K562 (cell line): ENCODE results near the gene CLDN5. TPM values are rescaled to one million over a fixed set of nuclear protein-coding genes. Genes with fewer than 3 reads are reported as not detected.

Experiments used
- ASH1L ChIP-seq: fragments of 450-650 bp; IDR thresholded peaks from 2 replicates; pipeline ENCODE4 v1.6.1; 2018; ENCODE audit warnings: borderline replicate concordance, mild to moderate bottlenecking, low read depth; ENCODE audit not compliant: partially characterized antibody
- CC2D1A ChIP-seq: fragments of 450-650 bp; IDR thresholded peaks from 2 replicates; pipeline ENCODE4 v1.6.1; 2017; ENCODE audit warnings: mild to moderate bottlenecking
- MCM2 ChIP-seq: fragments of 450-650 bp; IDR thresholded peaks from 2 replicates; pipeline ENCODE4 v1.6.1; 2017; ENCODE audit warnings: low read depth, mild to moderate bottlenecking
- NR2F6 ChIP-seq: fragments of 450-650 bp; formaldehyde crosslinking; IDR thresholded peaks from 2 replicates; pipeline ENCODE4 v1.4.0; 2020; ENCODE audit warnings: mild to moderate bottlenecking
- SIN3B ChIP-seq: fragments of 450-650 bp; IDR thresholded peaks from 2 replicates; pipeline ENCODE4 v1.6.1; 2017; ENCODE audit warnings: low read depth, mild to moderate bottlenecking, moderate library complexity
- SIX5 ChIP-seq, 2 experiments: IDR thresholded peaks; 2 replicates each; pipeline ENCODE4 v1.6.1; 2011; ENCODE audit warnings: low read length in 2 of 2, borderline replicate concordance in 1 of 2, low read depth in 1 of 2, mild to moderate bottlenecking in 1 of 2, moderate library complexity in 1 of 2; ENCODE audit not compliant: insufficient read depth in 1 of 2
- SMARCA4 ChIP-seq: fragments of 450-650 bp; IDR thresholded peaks from 2 replicates; pipeline ENCODE4 v1.6.1; 2016
- ZNF134 ChIP-seq: fragments of 250-450 bp; sonication (Bioruptor Pico); conservative IDR thresholded peaks from 2 replicates; pipeline ENCODE4 v1.4.0; 2020
- ZNF165 ChIP-seq: fragments of 250-450 bp; sonication (Bioruptor Pico); IDR thresholded peaks from 2 replicates; pipeline ENCODE4 v1.4.0; 2020; ENCODE audit warnings: borderline replicate concordance
- ZNF778 ChIP-seq: fragments of 450-650 bp; formaldehyde crosslinking; IDR thresholded peaks from 2 replicates; pipeline ENCODE4 v1.4.0; 2020; ENCODE audit warnings: mild to moderate bottlenecking, moderate library complexity
- polyA plus RNA-seq, 8 experiments: library from polyadenylated mRNA; depleted of rRNA in 4 of 8; stranded (reverse) in 5 of 8; unstranded in 3 of 8; fragments of >200 nt; fragmentation: Nextera tagmentation in 2 of 8; fragmentation: Illumina TruSeq in 1 of 8; extraction: Ambion mirVana in 2 of 8; extraction: Trizol in 1 of 8; gene quantifications; 2 replicates each; pipeline versions ENCODE4 v1.2.1 to v1.2.3, GENCODE V29; 2011 to 2014; ENCODE audit warnings: inconsistent platforms in 1 of 8, missing spikeins in 1 of 8
- total RNA-seq, 7 experiments: library from RNA; depleted of rRNA in 6 of 7; stranded (reverse); fragments of >200 nt in 6 of 7; fragmentation: Illumina TruSeq in 2 of 7; extraction: Trizol in 2 of 7; gene quantifications; 2 replicates each; pipeline versions ENCODE4 v1.2.1 to v1.2.3, GENCODE V29; 2011 to 2021; ENCODE audit warnings: low replicate concordance in 1 of 7
- TF ChIP-seq, protein P1 (sequence below): fragments of 450-650 bp; IDR thresholded peaks from 2 replicates; pipeline ENCODE4 v1.7.0; 2016; ENCODE audit warnings: borderline replicate concordance
- TF ChIP-seq, protein P2 (sequence below): fragments of 250-450 bp; sonication (Bioruptor Pico); IDR thresholded peaks from 2 replicates; pipeline ENCODE4 v1.4.0; 2020
- TF ChIP-seq, protein P3 (sequence below): sonication (generic); formaldehyde crosslinking; IDR thresholded peaks from 2 replicates; pipeline ENCODE4 v1.9.0; 2022; ENCODE audit warnings: mild to moderate bottlenecking, missing genetic modification reagents
- TF ChIP-seq, protein P4 (sequence below): fragments of 450-650 bp; IDR thresholded peaks from 2 replicates; pipeline ENCODE4 v1.6.1; 2016
- TF ChIP-seq, protein P5 (sequence below): sonication (generic); formaldehyde crosslinking; IDR thresholded peaks from 2 replicates; pipeline ENCODE4 v1.8.1; 2022; ENCODE audit warnings: missing genetic modification reagents
- TF ChIP-seq, protein P6 (sequence below): fragments of 250-450 bp; sonication (Bioruptor Pico); IDR thresholded peaks from 2 replicates; pipeline ENCODE4 v1.4.0; 2020; ENCODE audit warnings: mild to moderate bottlenecking, moderate library complexity, borderline replicate concordance
- TF ChIP-seq, protein P7 (sequence below): IDR thresholded peaks from 2 replicates; pipeline ENCODE4 v1.6.1; 2011; ENCODE audit warnings: borderline replicate concordance, low read depth, mild to moderate bottlenecking, moderate library complexity, low read length; ENCODE audit not compliant: insufficient read depth, poor library complexity, severe bottlenecking

The CLDN5 gene
- total and polyA plus RNA-seq, 9 of the 15 experiments (the other 6 are each of a cell fraction or from before 2014, with no cell fraction given) = 0.20 TPM; not detected in 8

DNA sequence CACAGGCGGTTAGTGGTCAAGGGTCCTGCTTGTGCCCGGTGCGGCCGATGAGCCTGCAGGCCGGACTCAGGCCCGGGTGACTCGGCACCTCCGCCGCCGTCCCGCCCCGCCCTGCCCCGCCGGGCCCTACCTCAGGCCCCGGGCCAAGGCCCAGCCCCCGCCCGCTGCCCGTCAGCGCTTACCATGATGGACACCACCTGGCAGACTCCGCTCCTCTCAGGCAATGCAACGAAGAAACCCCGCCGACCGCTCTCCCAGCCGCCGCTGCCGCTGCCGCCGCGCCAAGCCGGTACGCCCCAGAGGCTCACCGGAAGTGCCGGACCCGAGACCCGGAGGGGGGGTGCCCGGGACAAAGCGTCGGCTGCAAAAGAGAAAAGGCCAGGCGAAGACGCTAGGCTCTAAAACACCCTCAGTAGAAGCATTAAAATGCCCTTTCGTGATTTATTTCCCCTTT lies 45.3 kb downstream of the CLDN5 start, which contains the start of gene UFD1 (continued):
- TF ChIP-seq ZNF134 (CRISPR knock-in tag) (no peak), CC2D1A (no peak), SIN3B (no peak), NR2F6 (CRISPR knock-in tag) (no peak), ZNF778 (CRISPR knock-in tag) (no peak), SMARCA4 (no peak), MCM2 (no peak), ZNF165 (CRISPR knock-in tag) (no peak), ASH1L (no peak), SIX5 (IDR thresholded peaks at IDR 0.05; ENCODE audit: borderline replicate concordance in 1 of 2, insufficient read depth in 1 of 2, low read depth in 1 of 2, low read length in 2 of 2) (no peak)
- TF ChIP-seq, protein P1, sequence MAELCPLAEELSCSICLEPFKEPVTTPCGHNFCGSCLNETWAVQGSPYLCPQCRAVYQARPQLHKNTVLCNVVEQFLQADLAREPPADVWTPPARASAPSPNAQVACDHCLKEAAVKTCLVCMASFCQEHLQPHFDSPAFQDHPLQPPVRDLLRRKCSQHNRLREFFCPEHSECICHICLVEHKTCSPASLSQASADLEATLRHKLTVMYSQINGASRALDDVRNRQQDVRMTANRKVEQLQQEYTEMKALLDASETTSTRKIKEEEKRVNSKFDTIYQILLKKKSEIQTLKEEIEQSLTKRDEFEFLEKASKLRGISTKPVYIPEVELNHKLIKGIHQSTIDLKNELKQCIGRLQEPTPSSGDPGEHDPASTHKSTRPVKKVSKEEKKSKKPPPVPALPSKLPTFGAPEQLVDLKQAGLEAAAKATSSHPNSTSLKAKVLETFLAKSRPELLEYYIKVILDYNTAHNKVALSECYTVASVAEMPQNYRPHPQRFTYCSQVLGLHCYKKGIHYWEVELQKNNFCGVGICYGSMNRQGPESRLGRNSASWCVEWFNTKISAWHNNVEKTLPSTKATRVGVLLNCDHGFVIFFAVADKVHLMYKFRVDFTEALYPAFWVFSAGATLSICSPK = no peak
- TF ChIP-seq, protein P2, sequence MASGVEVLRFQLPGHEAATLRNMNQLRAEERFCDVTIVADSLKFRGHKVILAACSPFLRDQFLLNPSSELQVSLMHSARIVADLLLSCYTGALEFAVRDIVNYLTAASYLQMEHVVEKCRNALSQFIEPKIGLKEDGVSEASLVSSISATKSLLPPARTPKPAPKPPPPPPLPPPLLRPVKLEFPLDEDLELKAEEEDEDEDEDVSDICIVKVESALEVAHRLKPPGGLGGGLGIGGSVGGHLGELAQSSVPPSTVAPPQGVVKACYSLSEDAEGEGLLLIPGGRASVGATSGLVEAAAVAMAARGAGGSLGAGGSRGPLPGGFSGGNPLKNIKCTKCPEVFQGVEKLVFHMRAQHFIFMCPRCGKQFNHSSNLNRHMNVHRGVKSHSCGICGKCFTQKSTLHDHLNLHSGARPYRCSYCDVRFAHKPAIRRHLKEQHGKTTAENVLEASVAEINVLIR = no peak
- TF ChIP-seq, protein P3, sequence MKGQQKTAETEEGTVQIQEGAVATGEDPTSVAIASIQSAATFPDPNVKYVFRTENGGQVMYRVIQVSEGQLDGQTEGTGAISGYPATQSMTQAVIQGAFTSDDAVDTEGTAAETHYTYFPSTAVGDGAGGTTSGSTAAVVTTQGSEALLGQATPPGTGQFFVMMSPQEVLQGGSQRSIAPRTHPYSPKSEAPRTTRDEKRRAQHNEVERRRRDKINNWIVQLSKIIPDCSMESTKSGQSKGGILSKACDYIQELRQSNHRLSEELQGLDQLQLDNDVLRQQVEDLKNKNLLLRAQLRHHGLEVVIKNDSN (CRISPR knock-in tag) = no peak
- TF ChIP-seq, protein P4, sequence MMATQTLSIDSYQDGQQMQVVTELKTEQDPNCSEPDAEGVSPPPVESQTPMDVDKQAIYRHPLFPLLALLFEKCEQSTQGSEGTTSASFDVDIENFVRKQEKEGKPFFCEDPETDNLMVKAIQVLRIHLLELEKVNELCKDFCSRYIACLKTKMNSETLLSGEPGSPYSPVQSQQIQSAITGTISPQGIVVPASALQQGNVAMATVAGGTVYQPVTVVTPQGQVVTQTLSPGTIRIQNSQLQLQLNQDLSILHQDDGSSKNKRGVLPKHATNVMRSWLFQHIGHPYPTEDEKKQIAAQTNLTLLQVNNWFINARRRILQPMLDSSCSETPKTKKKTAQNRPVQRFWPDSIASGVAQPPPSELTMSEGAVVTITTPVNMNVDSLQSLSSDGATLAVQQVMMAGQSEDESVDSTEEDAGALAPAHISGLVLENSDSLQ = no peak
- TF ChIP-seq, protein P5, sequence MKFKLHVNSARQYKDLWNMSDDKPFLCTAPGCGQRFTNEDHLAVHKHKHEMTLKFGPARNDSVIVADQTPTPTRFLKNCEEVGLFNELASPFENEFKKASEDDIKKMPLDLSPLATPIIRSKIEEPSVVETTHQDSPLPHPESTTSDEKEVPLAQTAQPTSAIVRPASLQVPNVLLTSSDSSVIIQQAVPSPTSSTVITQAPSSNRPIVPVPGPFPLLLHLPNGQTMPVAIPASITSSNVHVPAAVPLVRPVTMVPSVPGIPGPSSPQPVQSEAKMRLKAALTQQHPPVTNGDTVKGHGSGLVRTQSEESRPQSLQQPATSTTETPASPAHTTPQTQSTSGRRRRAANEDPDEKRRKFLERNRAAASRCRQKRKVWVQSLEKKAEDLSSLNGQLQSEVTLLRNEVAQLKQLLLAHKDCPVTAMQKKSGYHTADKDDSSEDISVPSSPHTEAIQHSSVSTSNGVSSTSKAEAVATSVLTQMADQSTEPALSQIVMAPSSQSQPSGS = no peak
- TF ChIP-seq, protein P6, sequence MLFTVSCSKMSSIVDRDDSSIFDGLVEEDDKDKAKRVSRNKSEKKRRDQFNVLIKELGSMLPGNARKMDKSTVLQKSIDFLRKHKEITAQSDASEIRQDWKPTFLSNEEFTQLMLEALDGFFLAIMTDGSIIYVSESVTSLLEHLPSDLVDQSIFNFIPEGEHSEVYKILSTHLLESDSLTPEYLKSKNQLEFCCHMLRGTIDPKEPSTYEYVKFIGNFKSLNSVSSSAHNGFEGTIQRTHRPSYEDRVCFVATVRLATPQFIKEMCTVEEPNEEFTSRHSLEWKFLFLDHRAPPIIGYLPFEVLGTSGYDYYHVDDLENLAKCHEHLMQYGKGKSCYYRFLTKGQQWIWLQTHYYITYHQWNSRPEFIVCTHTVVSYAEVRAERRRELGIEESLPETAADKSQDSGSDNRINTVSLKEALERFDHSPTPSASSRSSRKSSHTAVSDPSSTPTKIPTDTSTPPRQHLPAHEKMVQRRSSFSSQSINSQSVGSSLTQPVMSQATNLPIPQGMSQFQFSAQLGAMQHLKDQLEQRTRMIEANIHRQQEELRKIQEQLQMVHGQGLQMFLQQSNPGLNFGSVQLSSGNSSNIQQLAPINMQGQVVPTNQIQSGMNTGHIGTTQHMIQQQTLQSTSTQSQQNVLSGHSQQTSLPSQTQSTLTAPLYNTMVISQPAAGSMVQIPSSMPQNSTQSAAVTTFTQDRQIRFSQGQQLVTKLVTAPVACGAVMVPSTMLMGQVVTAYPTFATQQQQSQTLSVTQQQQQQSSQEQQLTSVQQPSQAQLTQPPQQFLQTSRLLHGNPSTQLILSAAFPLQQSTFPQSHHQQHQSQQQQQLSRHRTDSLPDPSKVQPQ (CRISPR knock-in tag) = no peak
- TF ChIP-seq, protein P7, sequence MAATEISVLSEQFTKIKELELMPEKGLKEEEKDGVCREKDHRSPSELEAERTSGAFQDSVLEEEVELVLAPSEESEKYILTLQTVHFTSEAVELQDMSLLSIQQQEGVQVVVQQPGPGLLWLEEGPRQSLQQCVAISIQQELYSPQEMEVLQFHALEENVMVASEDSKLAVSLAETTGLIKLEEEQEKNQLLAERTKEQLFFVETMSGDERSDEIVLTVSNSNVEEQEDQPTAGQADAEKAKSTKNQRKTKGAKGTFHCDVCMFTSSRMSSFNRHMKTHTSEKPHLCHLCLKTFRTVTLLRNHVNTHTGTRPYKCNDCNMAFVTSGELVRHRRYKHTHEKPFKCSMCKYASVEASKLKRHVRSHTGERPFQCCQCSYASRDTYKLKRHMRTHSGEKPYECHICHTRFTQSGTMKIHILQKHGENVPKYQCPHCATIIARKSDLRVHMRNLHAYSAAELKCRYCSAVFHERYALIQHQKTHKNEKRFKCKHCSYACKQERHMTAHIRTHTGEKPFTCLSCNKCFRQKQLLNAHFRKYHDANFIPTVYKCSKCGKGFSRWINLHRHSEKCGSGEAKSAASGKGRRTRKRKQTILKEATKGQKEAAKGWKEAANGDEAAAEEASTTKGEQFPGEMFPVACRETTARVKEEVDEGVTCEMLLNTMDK = no peak
